Peyer's patch (tissue), 4 donors: ENCODE results near the gene CYBA. TPM values are rescaled to one million over a fixed set of nuclear protein-coding genes. Genes with fewer than 3 reads are reported as not detected.

Experiments used
- DNase-seq, 3 donors: peaks; one replicate each; pipeline ENCODE4 v3.0.0-alpha.2; 2017 to 2019
- H3K27ac ChIP-seq, 4 donors: fragments of 200-600 bp; sonication (generic); one replicate each; pipeline ENCODE4 v1.5.1; 2016 to 2019
- H3K27me3 ChIP-seq, 2 donors: fragments of 200-600 bp; sonication (generic); one replicate each; pipeline ENCODE4 v1.5.1; 2019
- H3K36me3 ChIP-seq, 3 donors: fragments of 200-600 bp; sonication (generic); one replicate each; pipeline ENCODE4 v1.5.1; 2016 to 2019
- H3K4me1 ChIP-seq, 4 donors: fragments of 200-600 bp; sonication (generic); one replicate each; pipeline ENCODE4 v1.5.1; 2016 to 2019
- H3K4me3 ChIP-seq, 4 donors: fragments of 200-600 bp; sonication (generic); 1 replicate in 3 of 4; 2 replicates in 1 of 4; pipeline ENCODE4 v1.5.1; 2016 to 2019; ENCODE audit warnings: mild to moderate bottlenecking in 1 of 4
- H3K9me3 ChIP-seq, 4 donors: fragments of 200-600 bp; sonication (generic); one replicate each; pipeline ENCODE4 v1.5.1; 2016 to 2019; ENCODE audit warnings: mild to moderate bottlenecking in 1 of 4
- CTCF ChIP-seq, 6 experiments: fragments of 450-650 bp in 4 of 6; fragments of 200-600 bp in 2 of 6; sonication (generic) in 1 of 6; IDR thresholded peaks; one replicate each; pipeline ENCODE4 v1.5.1; 2017 to 2019; ENCODE audit warnings: antibody characterized with exemption in 6 of 6, mild to moderate bottlenecking in 3 of 6, moderate library complexity in 1 of 6
- POLR2A ChIP-seq, 2 donors: fragments of 450-650 bp; IDR thresholded peaks; one replicate each; pipeline ENCODE4 v1.5.1; 2017; ENCODE audit warnings: antibody characterized with exemption in 2 of 2, mild to moderate bottlenecking in 2 of 2, moderate library complexity in 2 of 2
- total RNA-seq, 4 donors: library from RNA; depleted of rRNA; stranded (reverse); fragments of >200 nt; gene quantifications; one replicate each; pipeline ENCODE4 v1.1.0, GENCODE V29; 2016

The CYBA gene
- total RNA-seq, 4 donors from 2014 or later, result 131 to 162 (median 141) TPM

- Histone ChIP-seq H3K27me3 (no peaks in the 10 kb centered on the region), H3K4me1 (peaks cover 0 to 42% (median 5%) of the 10 kb centered on the region in 4 donors), H3K36me3 (peaks cover 0 to 17% (median 0%) of the 10 kb centered on the region in 3 donors), H3K27ac (peak overlapping the region in 2 of 4 donors; percentile 19 to 55), H3K9me3 (no peaks in the 10 kb centered on the region), H3K4me3 (no peak overlapping the region)
- TF ChIP-seq POLR2A (IDR thresholded peaks at IDR 0.05) (no peak), CTCF (IDR thresholded peaks at IDR 0.05) (no peak)
- peak in 2 of 3 donors; percentile 84 to 86 for DNase-seq
These were observed 34.5 kb downstream of the CYBA start for GRCh38 chr16:88616320-88616719.

GRCh38 chr16:88614818-88615580, 35.9 kb downstream of the CYBA start:
- no peak overlapping the region for H3K27ac ChIP-seq
- H3K36me3 ChIP-seq, result peaks cover 0 to 31% (median 0%) of the 10 kb centered on the region in 3 donors
- H3K27me3 ChIP-seq, result no peaks in the 10 kb centered on the region

GRCh38 chr16:88613911-88614817, 36.7 kb downstream of the CYBA start:
- no peak overlapping the region for H3K4me3 ChIP-seq
- H3K9me3 ChIP-seq, result no peaks in the 10 kb centered on the region
- no peaks in the 10 kb centered on the region for H3K27me3 ChIP-seq
- peaks cover 0 to 33% (median 5%) of the 10 kb centered on the region in 4 donors for H3K4me1 ChIP-seq
- TF ChIP-seq CTCF (IDR thresholded peaks at IDR 0.05) (no peak), POLR2A (IDR thresholded peaks at IDR 0.05) (no peak)
- DNase-seq, result no peak
- H3K36me3 ChIP-seq, result peaks cover 0 to 39% (median 0%) of the 10 kb centered on the region in 3 donors
- no peak overlapping the region for H3K27ac ChIP-seq

More at GRCh38 chr16:88614818-88615580, 35.9 kb downstream of the CYBA start:
- TF ChIP-seq CTCF (IDR thresholded peaks at IDR 0.05), result no peak
- Histone ChIP-seq H3K4me1 (peaks cover 0 to 41% (median 5%) of the 10 kb centered on the region in 4 donors), H3K9me3 (no peaks in the 10 kb centered on the region), H3K4me3 (no peak overlapping the region)
- DNase-seq, result no peak

- Histone ChIP-seq H3K27me3 (no peaks in the 10 kb centered on the region), H3K4me1 (peaks cover 0 to 27% (median 5%) of the 10 kb centered on the region in 4 donors), H3K4me3 (no peak overlapping the region), H3K36me3 (peaks cover 0 to 43% (median 0%) of the 10 kb centered on the region in 3 donors), H3K9me3 (no peaks in the 10 kb centered on the region), H3K27ac (no peak overlapping the region)
- no peak for DNase-seq
- TF ChIP-seq CTCF (IDR thresholded peaks at IDR 0.05) (no peak), POLR2A (IDR thresholded peaks at IDR 0.05) (no peak)
These were observed 37.6 kb downstream of the CYBA start for GRCh38 chr16:88613293-88613692.

- Histone ChIP-seq H3K4me1 (peaks cover 0 to 6% (median 2%) of the 10 kb centered on the region in 4 donors), H3K27me3 (no peaks in the 10 kb centered on the region), H3K36me3 (peaks cover 0 to 53% (median 0%) of the 10 kb centered on the region in 3 donors)
These were observed 39.7 kb downstream of the CYBA start for GRCh38 chr16:88610909-88611812.

More at GRCh38 chr16:88610909-88611812, 39.7 kb downstream of the CYBA start:
- no peak overlapping the region for H3K27ac ChIP-seq
- no peak overlapping the region for H3K4me3 ChIP-seq
- no peak for TF ChIP-seq CTCF (IDR thresholded peaks at IDR 0.05)
- TF ChIP-seq POLR2A (IDR thresholded peaks at IDR 0.05), result no peak
- DNase-seq, result no peak
- no peaks in the 10 kb centered on the region for H3K9me3 ChIP-seq
